ENCODE results near the gene GPR162. TPM values are rescaled to one million over a fixed set of nuclear protein-coding genes. Genes with fewer than 3 reads are reported as not detected.
A peak's percentile ranks its signal among the peaks of the same experiment; 100 is the strongest.

The GPR162 gene
- total RNA-seq, 6 experiments from 2014 or later = 0.37 to 3.1 (median 2.1) TPM

DNA sequence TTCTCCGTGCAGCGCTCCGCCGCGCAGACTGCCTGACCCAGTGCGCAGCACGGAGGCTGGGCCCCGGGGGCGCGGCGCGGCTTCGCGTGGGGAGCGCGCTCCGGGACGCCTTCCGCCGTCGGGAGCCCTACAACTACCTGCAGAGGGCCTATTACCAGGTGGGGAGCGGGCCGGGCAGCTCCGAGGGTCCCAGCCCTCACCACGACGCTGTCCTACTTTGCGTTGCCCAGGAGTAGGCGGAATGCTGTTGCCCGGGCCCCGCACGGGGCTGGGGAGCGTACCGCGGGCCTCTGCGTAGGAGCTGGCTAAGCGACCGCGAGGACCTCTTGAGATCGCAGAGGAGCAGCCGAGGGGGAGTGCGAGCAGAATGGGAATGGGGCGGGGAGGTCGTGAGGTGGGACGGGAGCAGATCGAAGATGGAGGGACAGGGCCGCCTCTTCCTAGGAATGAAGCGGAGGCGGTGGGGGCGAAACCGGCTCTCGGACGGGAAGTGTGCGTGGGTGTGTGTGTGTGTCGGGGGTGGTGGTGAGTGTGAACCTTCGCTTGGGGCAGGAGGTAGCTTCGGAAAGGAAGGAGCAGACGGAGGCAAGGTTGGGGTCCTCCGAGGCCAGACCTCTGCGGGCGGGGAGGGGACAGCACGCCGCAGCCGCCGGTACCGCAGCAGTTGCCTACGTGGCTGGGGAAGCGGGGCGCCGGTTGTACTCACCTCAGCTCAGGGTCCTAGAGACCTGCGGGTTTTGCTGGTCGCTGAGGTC lies 7.3 kb downstream of the GPR162 start:
- Histone ChIP-seq H3K4me3 (peak overlapping the region; percentile 47 to 58 (median 51)), H3K27ac (no peak overlapping the region), H3K9me3 (no peaks in the 10 kb centered on the region), H3K27me3 (no peaks in the 10 kb centered on the region), H3K4me1 (peaks cover 0 to 5% (median 0%) of the 10 kb centered on the region in 4 donors), H3K36me3 (no peaks in the 10 kb centered on the region)
- TF ChIP-seq POLR2A (IDR thresholded peaks at IDR 0.05) (no peak), CTCF (IDR thresholded peaks at IDR 0.05) (no peak)
- peak in 1 of 3 donors; percentile 25 for DNase-seq
- ATAC-seq = peak in 1 of 4 donors; percentile 3
- intact Hi-C loops (cut with DNase I) = loop anchor here in 1 of 2 donors (5.0 kb wide), 1 partner anchor 97 kb away; no protein-coding TSS in a partner anchor
- 3% methylated on average over 27 of the region's 71 CpGs for WGBS (ENCODE audit: insufficient coverage, low coverage, low lambda C conversion rate, missing lambda C conversion rate)

GRCh38 chr12:6829536-6830220 lies 8.1 kb downstream of the GPR162 start:
- peak overlapping the region in 2 of 3 donors; percentile 51 to 58 for H3K4me3 ChIP-seq
- no peak for ATAC-seq
- intact Hi-C loops (cut with DNase I) = loop anchor here (5.0 to 10.0 kb wide), 2 partner anchors 97 to 205 kb away; no protein-coding TSS in a partner anchor
- no peaks in the 10 kb centered on the region for H3K27me3 ChIP-seq
- no peak overlapping the region for H3K27ac ChIP-seq
- H3K9me3 ChIP-seq = no peaks in the 10 kb centered on the region
- peaks cover 0 to 5% (median 0%) of the 10 kb centered on the region in 4 donors for H3K4me1 ChIP-seq
- TF ChIP-seq CTCF (IDR thresholded peaks at IDR 0.05) (no peak), POLR2A (IDR thresholded peaks at IDR 0.05) (no peak)
- DNase-seq = peak in 1 of 3 donors; percentile 15
- no peaks in the 10 kb centered on the region for H3K36me3 ChIP-seq
- 59% methylated on average over 9 of the region's 19 CpGs for WGBS (ENCODE audit: insufficient coverage, low coverage, low lambda C conversion rate, missing lambda C conversion rate)

- ATAC-seq (no peak), DNase-seq (peak in 1 of 3 donors; percentile 52)
- Histone ChIP-seq H3K27me3 (no peaks in the 10 kb centered on the region), H3K36me3 (no peaks in the 10 kb centered on the region), H3K4me3 (no peak overlapping the region), H3K27ac (no peak overlapping the region), H3K9me3 (no peaks in the 10 kb centered on the region), H3K4me1 (peaks cover 0 to 5% (median 0%) of the 10 kb centered on the region in 4 donors)
- TF ChIP-seq POLR2A (IDR thresholded peaks at IDR 0.05) = no peak
- TF ChIP-seq CTCF (IDR thresholded peaks at IDR 0.05) = no peak
- intact Hi-C loops (cut with DNase I) = loop anchor here in 1 of 2 donors (10.0 kb wide), 1 partner anchor 206 kb away; no protein-coding TSS in a partner anchor
- WGBS (ENCODE audit: insufficient coverage, low coverage, low lambda C conversion rate, missing lambda C conversion rate) = 58% methylated on average over 7 of the region's 11 CpGs
Observed at GRCh38 chr12:6830286-6830890, 8.8 kb downstream of the GPR162 start.

DNA sequence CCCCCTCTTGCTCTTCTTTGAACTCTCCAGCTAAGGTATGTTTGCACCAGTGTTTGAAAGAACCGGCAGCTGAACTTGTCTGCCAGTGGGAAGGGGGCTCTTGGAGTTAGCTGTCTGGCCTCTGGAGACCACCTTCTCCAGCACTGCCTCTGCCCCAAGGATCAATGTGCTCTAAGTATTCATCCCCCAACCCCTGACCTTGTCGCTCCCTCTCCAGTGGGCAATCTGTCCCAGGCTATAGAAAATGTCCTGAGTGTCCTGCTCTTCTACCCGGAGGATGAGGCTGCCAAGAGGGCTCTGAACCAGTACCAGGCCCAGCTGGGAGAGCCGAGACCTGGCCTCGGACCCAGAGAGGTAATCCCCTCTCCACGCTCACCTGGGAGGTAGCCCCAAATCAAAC lies 9.4 kb downstream of the GPR162 start:
- 49% methylated on average over 4 of the region's 6 CpGs for WGBS (ENCODE audit: insufficient coverage, low coverage, low lambda C conversion rate, missing lambda C conversion rate)
- DNase-seq = no peak
- no peaks in the 10 kb centered on the region for H3K27me3 ChIP-seq
- TF ChIP-seq POLR2A (IDR thresholded peaks at IDR 0.05) = no peak
- TF ChIP-seq CTCF (IDR thresholded peaks at IDR 0.05) = no peak
- H3K36me3 ChIP-seq = no peaks in the 10 kb centered on the region
- no peak overlapping the region for H3K27ac ChIP-seq
- H3K9me3 ChIP-seq = no peaks in the 10 kb centered on the region
- H3K4me1 ChIP-seq = peaks cover 0 to 5% (median 0%) of the 10 kb centered on the region in 4 donors
- intact Hi-C loops (cut with DNase I) = loop anchor here in 1 of 2 donors (10.0 kb wide), 1 partner anchor 206 kb away; no protein-coding TSS in a partner anchor
- no peak overlapping the region for H3K4me3 ChIP-seq
- ATAC-seq = no peak

All from right lobe of liver (tissue), 6 donors.